HG02840 (cell line): ENCODE data around the gene DENND1A.

Experiments
- ATAC-seq: cut with Tn5 transposase; IDR thresholded peaks from one replicate; pipeline ENCODE4 v1.9.1; 2021; ENCODE audit warnings: mild to moderate bottlenecking, moderate library complexity, moderate number of reproducible peaks; ENCODE audit not compliant: unreplicated experiment, low FRiP score

DENND1A gene

GRCh38 chr9:123865226-123866000 is 64.5 kb downstream of the DENND1A start:
- no peak for ATAC-seq

GRCh38 chr9:123864251-123864650 is 65.7 kb downstream of the DENND1A start:
- no peak for ATAC-seq

- ATAC-seq = no peak
Observed at GRCh38 chr9:123863164-123863855, 66.6 kb downstream of the DENND1A start.

DNA sequence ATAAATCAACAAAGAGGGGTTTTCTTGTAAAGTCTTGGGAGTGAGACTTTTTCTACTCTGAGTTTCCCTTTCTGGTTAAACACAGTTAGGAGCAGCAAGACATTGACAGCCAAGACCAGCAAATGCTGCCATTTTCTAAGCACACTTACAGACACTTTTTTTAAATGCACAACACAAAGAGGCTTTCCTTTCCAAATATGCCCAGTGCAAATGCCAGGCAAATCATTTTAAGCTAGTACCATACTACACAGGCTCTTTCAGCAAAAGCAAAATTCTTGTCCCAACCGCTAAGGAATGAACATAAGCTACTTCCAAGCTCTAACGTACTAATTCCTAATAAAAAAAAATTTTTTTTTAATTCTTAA is 68.2 kb downstream of the DENND1A start:
- no peak for ATAC-seq

- ATAC-seq = no peak
Observed at GRCh38 chr9:123861086-123861755, 68.7 kb downstream of the DENND1A start.

DNA sequence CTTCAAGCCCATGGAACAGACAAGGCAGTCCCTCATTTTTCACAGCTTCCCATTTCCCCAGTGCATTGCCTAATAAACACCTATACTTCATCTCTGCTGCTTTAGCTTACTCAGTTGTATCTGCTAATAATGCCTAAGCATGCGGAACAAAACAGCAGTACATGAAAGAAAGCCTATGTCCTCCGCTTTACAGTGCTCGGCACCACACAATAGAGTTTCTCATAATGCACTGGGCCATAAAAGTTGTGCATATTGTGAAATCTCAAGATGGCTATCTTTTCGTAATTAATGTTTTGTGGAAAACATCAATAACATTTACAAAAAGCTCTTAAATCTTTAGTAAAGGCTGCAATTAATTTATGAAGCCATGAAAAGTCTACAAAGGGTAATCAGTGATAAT is 69.3 kb downstream of the DENND1A start:
- ATAC-seq = no peak

- no peak for ATAC-seq
Observed at GRCh38 chr9:123852403-123852802, 77.5 kb downstream of the DENND1A start.

GRCh38 chr9:123851851-123852250 is 78.1 kb downstream of the DENND1A start:
- no peak for ATAC-seq

GRCh38 chr9:123848447-123849085 is 81.4 kb downstream of the DENND1A start:
- no peak for ATAC-seq

DNA sequence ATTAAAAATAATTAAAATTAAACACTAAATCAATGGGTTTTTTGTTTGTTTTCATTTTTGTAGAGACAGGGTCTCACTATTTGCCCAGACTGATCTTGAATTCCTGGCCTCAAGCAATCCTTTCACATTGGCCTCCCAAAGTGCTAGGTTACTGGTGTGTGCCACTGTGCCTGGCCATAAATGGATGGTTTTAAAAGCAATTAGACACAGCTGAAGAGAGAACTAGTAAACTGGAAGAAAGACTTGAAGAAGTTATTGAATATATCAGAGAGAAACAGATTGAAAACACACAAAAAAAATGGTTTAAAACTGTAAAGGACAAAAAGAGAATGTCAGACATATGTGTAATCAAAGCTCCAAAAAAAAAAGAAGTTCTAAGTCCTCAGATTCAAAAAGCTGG is 83.0 kb downstream of the DENND1A start:
- ATAC-seq = no peak

DNA sequence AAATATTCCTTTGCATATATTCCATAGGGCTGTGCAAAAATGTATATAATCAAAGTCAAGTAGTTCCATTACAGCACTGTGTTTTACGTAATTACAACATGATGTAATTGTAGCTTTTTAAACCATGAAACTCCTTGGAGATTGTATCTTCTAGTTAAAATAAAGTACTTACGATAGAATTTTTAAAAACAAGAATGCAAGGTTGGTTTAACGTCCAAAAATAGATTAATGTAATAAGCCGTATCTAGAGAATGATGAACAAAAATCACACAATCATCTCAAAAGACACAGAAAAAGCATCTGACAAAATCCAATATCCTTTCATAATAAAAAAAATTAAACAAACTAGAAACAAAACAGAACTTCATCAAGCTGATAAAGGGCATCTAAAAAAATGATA is 86.2 kb downstream of the DENND1A start:
- no peak for ATAC-seq

GRCh38 chr9:123835821-123836220 is 94.1 kb downstream of the DENND1A start:
- ATAC-seq = no peak

GRCh38 chr9:123834889-123835562 is 94.9 kb downstream of the DENND1A start:
- ATAC-seq = no peak

DNA sequence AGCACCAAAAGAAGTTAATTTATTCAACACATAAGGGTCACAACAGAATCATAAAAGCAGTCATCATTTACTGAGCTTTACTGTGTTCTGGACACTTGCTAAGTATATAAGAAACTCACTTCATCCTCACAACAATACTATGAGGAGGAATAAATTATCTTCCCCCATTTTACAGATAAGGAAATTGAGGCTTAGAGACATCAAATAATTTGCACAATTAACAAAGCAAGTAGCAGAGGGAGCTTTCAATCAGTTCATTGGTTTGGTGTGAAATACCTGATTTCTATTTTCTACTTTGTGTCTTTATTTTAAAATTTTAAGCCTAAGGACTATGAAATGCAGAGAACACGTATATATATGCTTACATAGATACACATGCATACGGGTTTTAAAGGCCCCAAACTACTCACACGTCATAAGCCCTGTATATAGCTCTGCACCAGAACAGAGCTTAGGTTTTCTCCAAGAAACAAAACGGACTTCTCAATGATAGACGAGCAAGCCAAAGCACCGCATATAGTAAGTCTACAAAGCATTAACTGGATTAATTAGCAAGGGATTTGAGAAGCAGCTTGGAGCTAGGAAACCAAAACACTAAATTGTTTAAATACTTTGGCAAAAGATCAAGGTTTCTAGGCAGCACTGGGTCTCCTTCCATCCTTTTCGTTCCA is 95.6 kb downstream of the DENND1A start:
- ATAC-seq = no peak

DNA sequence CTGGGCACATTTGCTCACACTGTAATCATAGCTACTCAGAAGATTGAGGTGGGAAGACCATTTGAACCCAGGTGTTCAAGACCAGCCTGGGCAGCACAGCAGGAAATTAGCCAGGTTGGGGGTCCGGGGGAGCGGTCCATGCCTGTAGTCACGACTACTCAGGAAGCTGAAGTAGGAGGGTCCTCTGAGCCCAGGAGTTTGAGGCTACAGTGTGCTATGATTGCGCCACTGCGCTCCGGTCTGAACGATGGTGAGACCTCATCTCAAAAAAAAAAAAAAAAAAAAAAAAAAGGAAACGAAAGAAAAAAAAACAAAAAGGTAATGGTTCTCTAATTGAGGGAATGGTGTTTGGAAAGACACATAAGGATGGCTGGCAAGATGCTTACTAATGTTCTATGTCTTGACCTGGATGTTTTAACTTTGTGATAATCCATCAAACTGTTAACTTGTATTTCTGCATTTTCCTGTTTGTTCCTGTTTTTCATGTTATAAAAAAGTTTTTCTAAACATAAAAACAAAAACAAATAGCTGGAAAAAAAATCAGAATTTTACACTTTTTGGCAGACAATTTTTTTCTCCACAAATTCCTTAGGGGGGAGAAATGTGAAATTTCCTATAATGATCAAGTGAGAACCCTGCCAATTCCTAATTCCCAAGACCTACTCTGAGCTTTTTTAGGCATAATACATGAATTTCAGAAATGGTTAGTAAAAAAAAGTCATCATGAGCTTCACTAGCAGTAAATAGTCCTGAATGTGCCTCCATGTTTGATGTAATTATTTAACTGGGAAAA is 96.9 kb downstream of the DENND1A start:
- ATAC-seq = no peak

DNA sequence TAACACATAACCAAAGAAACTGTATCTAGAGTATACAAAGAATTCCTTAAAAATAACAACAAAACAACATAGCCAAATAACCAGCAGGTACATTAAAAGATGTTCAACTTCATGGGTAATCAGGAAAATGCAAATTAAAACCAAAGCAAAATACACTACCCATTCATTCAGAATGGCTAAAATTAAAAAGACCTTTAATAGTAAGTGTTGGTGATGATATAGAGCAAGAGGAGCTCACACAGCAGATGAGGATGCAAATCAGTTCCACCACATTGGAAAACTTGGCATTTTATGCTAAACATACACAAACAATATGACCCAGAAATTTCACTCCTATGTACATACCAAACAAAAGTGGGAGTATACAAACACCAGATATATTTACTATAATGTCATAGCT is 97.8 kb downstream of the DENND1A start:
- ATAC-seq = no peak

- ATAC-seq = no peak
Observed at GRCh38 chr9:123828449-123828848, 101.5 kb downstream of the DENND1A start.

DNA sequence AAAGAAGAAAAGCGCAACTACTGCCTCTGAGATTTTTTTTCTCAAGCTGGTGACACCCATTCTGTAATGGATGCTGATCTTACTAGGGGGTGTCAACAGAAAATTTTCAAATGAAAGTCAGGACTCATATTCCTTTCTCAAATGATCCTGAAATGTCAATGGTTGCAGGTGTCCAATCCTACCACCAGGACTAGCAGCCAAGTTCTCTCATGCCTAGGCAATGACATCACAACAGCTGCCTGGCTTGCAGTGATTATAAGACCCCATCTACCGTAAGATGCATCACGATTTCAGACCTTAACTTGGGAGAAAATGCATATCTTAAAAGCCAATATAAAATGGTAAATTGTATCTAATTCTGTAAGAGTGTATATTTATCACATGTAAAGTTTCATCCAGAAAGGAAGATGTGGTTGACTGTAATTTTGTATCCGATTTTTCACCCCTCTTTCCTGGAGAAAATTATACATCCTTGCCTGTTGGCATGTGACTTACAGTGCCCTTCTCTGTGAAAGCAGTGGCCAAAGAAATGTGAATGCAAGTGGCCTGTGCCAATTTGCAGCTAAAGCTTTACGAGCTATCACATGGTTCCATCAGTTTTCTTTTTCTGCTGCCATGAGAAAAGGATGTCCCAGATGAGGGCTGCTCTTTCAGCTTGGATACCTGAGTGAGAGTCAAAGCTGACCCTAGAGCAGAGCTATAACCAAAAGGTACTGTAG is 104.4 kb downstream of the DENND1A start:
- no peak for ATAC-seq
